ENCODE data around the gene GRIK3.

Gene GRIK3

GRCh38 chr1:36761113-36761512 lies 273.2 kb downstream of the GRIK3 start:
- no peak for DNase-seq (ENCODE audit: low spot score)
- TF ChIP-seq CTCF (IDR thresholded peaks at IDR 0.05; ENCODE audit: extremely low read depth, insufficient read depth, missing control alignments): no peak
- in situ Hi-C loops (cut with MboI; ENCODE audit: low pct_unique_long_range_greater_than_20kb, low sequenced_read_pairs, unreplicated experiment): no loop called here

GRCh38 chr1:36760081-36760480 lies 274.2 kb downstream of the GRIK3 start:
- in situ Hi-C loops (cut with MboI; ENCODE audit: low pct_unique_long_range_greater_than_20kb, low sequenced_read_pairs, unreplicated experiment): no loop called here
- no peak for DNase-seq (ENCODE audit: low spot score)
- TF ChIP-seq CTCF (IDR thresholded peaks at IDR 0.05; ENCODE audit: extremely low read depth, insufficient read depth, missing control alignments): no peak

GRCh38 chr1:36759355-36759754 lies 275.0 kb downstream of the GRIK3 start:
- in situ Hi-C loops (cut with MboI; ENCODE audit: low pct_unique_long_range_greater_than_20kb, low sequenced_read_pairs, unreplicated experiment): no loop called here
- no peak for DNase-seq (ENCODE audit: low spot score)
- TF ChIP-seq CTCF (IDR thresholded peaks at IDR 0.05; ENCODE audit: extremely low read depth, insufficient read depth, missing control alignments): no peak

GRCh38 chr1:36755303-36756230 lies 278.7 kb downstream of the GRIK3 start:
- no peak for DNase-seq (ENCODE audit: low spot score)
- in situ Hi-C loops (cut with MboI; ENCODE audit: low pct_unique_long_range_greater_than_20kb, low sequenced_read_pairs, unreplicated experiment): no loop called here

GRCh38 chr1:36754366-36754765 lies 279.9 kb downstream of the GRIK3 start:
- DNase-seq (ENCODE audit: low spot score): no peak
- no peak for TF ChIP-seq CTCF (IDR thresholded peaks at IDR 0.05; ENCODE audit: extremely low read depth, insufficient read depth, missing control alignments)
- in situ Hi-C loops (cut with MboI; ENCODE audit: low pct_unique_long_range_greater_than_20kb, low sequenced_read_pairs, unreplicated experiment): no loop called here

More at GRCh38 chr1:36755303-36756230, 278.7 kb downstream of the GRIK3 start:
- no peak for TF ChIP-seq CTCF (IDR thresholded peaks at IDR 0.05; ENCODE audit: extremely low read depth, insufficient read depth, missing control alignments)

- in situ Hi-C loops (cut with MboI; ENCODE audit: low pct_unique_long_range_greater_than_20kb, low sequenced_read_pairs, unreplicated experiment): no loop called here
- TF ChIP-seq CTCF (IDR thresholded peaks at IDR 0.05; ENCODE audit: extremely low read depth, insufficient read depth, missing control alignments): no peak
- no peak for DNase-seq (ENCODE audit: low spot score)
These were observed 280.9 kb downstream of the GRIK3 start for GRCh38 chr1:36753451-36753850.
